HG03159 (cell line): ENCODE data around the gene KCNIP2.

Experiments used
- ATAC-seq: cut with Tn5 transposase; IDR thresholded peaks from one replicate; pipeline ENCODE4 v1.9.1; 2021; ENCODE audit warnings: mild to moderate bottlenecking, moderate library complexity; ENCODE audit not compliant: unreplicated experiment

Gene KCNIP2

GRCh38 chr10:101785801-101786200, 57.8 kb downstream of the KCNIP2 start:
- no peak for ATAC-seq

- no peak for ATAC-seq
Observed at GRCh38 chr10:101784558-101784957, 59.0 kb downstream of the KCNIP2 start.

DNA sequence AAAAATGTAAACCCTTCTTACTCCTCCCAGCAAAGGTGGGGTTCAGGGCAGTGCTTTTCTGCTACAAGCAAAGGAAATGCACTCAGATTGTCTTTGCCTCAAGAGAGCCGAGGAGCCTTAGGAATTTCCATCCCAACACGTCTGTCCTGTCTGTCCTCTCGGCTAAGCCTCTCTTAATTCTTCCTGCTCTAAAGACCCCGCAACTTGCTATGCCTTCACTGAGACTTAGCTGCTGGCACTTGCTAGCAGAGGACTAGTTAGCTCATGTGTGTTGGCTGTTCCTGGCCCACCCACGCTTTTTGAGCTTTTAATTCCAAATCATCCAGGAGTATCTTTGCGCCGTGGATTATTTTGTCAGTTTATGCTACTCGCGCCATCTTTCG, 59.9 kb downstream of the KCNIP2 start:
- ATAC-seq, result no peak

- peak; percentile 56 for ATAC-seq
Observed at GRCh38 chr10:101782811-101783735, 60.5 kb downstream of the KCNIP2 start, which contains the start of gene NPM3. Gene NPM3, minus strand, starts transcription at chr10:101783446. Its CDS starts 56 bp downstream, at chr10:101783390.

DNA sequence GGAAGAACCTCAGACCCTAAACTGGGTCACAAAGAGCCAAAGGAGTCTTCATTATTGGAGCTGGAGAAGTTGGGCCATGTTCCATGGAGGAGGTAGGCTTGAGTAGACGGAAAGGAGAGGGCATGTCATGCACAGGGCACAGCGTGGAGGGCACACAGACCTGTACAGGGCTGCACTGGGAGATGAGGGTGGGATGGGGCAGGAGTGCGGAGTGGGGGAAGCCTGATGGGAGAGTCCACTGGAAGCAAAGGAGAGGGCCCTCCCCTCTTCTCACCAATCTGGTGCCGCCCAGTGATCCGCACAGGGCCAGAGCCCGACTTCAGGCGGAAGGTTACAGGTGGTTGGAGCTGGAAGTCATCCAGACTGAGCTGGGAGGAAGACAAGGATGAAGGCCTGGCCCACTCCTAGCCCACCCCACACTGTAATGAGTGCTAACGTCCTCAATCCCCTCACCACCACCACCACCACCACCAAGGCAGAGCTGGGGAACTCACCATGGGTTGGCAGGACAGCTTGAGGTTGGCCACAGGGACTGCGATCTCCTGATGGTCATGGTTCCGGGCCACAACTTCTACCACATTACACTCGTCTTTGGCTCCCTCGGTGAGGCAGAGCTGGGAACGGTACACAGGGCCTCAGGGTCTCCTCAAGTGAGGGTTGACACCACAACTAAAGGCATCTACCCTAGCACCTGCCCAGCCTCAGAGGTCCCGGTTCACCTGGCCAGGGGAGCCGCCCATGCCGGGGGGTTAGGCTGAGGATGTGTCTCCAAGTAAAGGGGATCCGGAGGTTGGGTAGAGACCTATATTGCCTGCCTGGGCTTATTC, 61.4 kb downstream of the KCNIP2 start:
- no peak for ATAC-seq

DNA sequence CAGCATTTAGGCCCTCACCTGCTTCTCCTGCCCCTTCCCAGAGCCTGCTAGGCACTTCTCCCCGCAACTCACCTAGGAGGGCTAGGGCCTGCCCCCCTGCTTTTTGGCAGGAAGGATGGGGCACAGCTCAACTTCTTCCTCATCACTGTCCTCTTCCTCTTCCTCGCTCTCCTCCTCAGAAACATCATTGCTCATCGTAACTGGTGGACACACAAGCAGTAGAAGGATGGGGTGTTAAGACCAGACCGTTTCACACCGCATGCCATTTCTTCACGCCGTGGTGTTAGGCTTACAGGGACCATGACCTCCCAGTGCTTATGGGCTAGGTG, 62.0 kb downstream of the KCNIP2 start:
- no peak for ATAC-seq

- no peak for ATAC-seq
Observed at GRCh38 chr10:101780818-101781654, 62.6 kb downstream of the KCNIP2 start.

GRCh38 chr10:101780187-101780817, 63.3 kb downstream of the KCNIP2 start:
- no peak for ATAC-seq

GRCh38 chr10:101779544-101780186, 63.9 kb downstream of the KCNIP2 start:
- ATAC-seq, result peak; percentile 37

DNA sequence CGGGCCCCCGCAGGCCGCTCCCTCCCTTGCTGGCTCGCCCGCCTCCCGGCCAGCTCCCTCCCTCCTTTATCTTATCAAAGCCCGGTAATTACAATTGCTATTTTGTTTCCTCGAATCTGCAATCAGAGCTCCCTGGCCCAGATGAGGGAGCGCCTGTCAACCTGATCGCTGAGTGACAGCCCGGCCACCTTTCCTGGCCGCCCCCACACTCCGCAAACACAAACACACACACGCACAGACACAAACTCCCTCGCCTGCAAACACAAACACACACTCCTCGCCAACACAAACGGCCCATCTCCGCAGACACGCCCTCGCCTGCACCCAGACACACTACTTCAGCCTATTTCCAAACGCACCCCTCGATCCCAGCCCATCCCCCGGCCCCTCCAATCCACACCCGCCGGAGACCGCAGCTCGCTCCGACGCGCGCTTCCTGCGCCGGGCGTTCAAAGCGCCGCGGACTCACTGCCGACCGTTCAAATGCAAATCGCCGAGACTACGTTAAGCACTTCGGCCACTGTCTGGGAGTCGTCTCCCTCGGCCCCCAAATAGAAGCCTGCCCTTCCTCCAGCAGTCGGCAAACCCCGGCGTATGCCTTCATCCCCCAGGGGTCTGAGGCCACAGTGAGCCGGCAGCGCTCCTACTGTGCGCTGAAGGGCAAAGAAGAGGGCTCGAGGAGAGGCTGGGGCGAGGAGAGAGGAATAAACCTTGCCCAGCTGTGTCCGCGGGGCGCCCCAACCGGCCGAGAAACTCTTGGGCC, 64.6 kb downstream of the KCNIP2 start:
- no peak for ATAC-seq

GRCh38 chr10:101778151-101778780, 65.3 kb downstream of the KCNIP2 start:
- no peak for ATAC-seq

DNA sequence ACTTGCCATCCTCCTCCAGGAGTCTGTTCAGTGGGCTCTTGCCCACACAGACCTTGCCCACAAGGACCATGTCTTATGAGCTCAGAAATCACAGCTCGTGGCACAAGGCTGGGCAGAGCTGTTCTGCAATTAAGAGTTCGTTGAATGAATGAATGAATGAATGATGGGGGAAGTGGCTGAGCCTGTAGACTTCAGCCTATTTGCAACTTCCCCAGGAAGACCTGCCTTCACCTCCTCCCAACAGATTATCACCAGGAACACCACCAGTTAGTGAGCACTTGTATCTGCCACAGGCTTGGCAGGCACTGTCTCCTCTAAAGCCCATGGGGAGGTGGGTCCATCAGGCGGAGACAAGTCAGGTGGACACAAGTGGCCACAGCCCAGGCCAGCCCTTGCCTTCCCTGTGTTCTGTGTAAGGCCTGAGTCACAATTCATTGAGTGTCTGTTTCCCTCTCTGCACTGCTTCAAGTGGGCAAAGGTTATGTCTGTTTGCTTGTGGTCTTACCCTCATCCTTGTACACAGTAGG, 65.9 kb downstream of the KCNIP2 start:
- ATAC-seq, result no peak

DNA sequence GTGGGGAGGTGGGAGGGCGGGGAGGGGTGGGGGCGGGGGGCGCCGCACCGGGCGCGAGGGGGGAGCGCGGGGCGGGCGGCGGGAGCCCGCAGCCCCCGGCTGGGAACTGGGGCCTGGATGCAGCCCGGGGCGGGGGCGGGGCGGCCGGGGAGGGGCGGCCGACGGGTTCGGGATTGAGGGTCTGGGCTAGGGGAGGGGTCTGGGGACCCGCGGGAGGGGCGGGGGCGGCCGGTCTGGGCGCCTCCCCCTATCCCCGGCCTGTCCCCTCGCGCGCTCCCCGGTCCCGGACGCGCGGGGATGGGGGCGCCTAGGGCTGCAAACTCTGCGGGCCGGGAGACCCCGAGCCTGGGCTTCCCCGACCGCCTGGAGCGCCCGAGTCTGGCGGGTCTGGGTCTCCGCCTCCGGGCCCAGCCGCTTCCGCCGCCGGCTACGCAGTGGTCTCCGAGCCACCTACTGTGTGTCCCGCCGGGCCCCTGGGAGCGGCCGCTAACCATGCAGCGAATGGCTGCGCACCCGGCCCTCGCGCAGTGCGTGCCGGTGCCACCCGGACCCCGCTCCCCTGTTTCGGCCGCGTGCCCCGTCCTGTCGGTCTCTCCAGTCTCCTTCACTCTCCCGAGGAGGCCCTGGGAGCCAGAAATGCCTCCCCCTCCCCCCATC, 67.3 kb downstream of the KCNIP2 start:
- no peak for ATAC-seq
